Measurements from ENCODE around the gene PATJ.

- TF ChIP-seq EP300 (IDR thresholded peaks at IDR 0.05) (no peak), CTCF (IDR thresholded peaks at IDR 0.05) (no peak), POLR2AphosphoS5 (IDR thresholded peaks at IDR 0.05) (no peak), POLR2A (IDR thresholded peaks at IDR 0.05; ENCODE audit: low read depth) (no peak)
Observed at GRCh38 chr1:61992257-61992656, 250.0 kb downstream of the PATJ start.

Data from esophagus muscularis mucosa (tissue), 4 donors.